ENCODE results near the gene RCOR2.

Gene RCOR2

GRCh38 chr11:63907063-63907462, 9.9 kb downstream of the RCOR2 start:
- DNase-seq (ENCODE audit: low spot score), result no peak

GRCh38 chr11:63906585-63906984, 10.4 kb downstream of the RCOR2 start:
- no peak for DNase-seq (ENCODE audit: low spot score)

GRCh38 chr11:63906087-63906486, 10.9 kb downstream of the RCOR2 start:
- DNase-seq (ENCODE audit: low spot score), result no peak

- peak; percentile 59 for DNase-seq (ENCODE audit: low spot score)
Measured at GRCh38 chr11:63905179-63905578, 11.8 kb downstream of the RCOR2 start.

GRCh38 chr11:63904743-63905142, 12.2 kb downstream of the RCOR2 start:
- DNase-seq (ENCODE audit: low spot score), result no peak

GRCh38 chr11:63903884-63904283, 13.1 kb downstream of the RCOR2 start:
- DNase-seq (ENCODE audit: low spot score), result no peak

- no peak for DNase-seq (ENCODE audit: low spot score)
Measured at GRCh38 chr11:63901660-63902059, 15.3 kb downstream of the RCOR2 start.

- no peak for DNase-seq (ENCODE audit: low spot score)
Measured at GRCh38 chr11:63897459-63898146, 19.4 kb downstream of the RCOR2 start.

GRCh38 chr11:63896071-63896470, 20.9 kb downstream of the RCOR2 start:
- no peak for DNase-seq (ENCODE audit: low spot score)

- no peak for DNase-seq (ENCODE audit: low spot score)
Measured at GRCh38 chr11:63893355-63893754, 23.6 kb downstream of the RCOR2 start.

GRCh38 chr11:63892228-63892627, 24.7 kb downstream of the RCOR2 start:
- DNase-seq (ENCODE audit: low spot score), result no peak

GRCh38 chr11:63890368-63890767, 26.6 kb downstream of the RCOR2 start:
- no peak for DNase-seq (ENCODE audit: low spot score)

GRCh38 chr11:63889344-63889743, 27.6 kb downstream of the RCOR2 start:
- DNase-seq (ENCODE audit: low spot score), result no peak

- peak; percentile 58 for DNase-seq (ENCODE audit: low spot score)
Measured at GRCh38 chr11:63888170-63889086, 28.5 kb downstream of the RCOR2 start.

GRCh38 chr11:63887386-63887999, 29.5 kb downstream of the RCOR2 start:
- DNase-seq (ENCODE audit: low spot score), result no peak

- no peak for DNase-seq (ENCODE audit: low spot score)
Measured at GRCh38 chr11:63884196-63884932, 32.6 kb downstream of the RCOR2 start.

- DNase-seq (ENCODE audit: low spot score), result no peak
Measured at GRCh38 chr11:63883791-63884190, 33.2 kb downstream of the RCOR2 start.

- DNase-seq (ENCODE audit: low spot score), result no peak
Measured at GRCh38 chr11:63882555-63883242, 34.3 kb downstream of the RCOR2 start.

GRCh38 chr11:63880403-63880790, 36.6 kb downstream of the RCOR2 start:
- no peak for DNase-seq (ENCODE audit: low spot score)

GRCh38 chr11:63879598-63880402, 37.2 kb downstream of the RCOR2 start:
- DNase-seq (ENCODE audit: low spot score), result peak; percentile 68
